Measurements from ENCODE around the gene UNCX. TPM values are rescaled to one million over a fixed set of nuclear protein-coding genes. Genes with fewer than 3 reads are reported as not detected.
"Not testable (repeated sequence)": the region's sequence is repeated elsewhere in the genome, so short reads cannot be mapped to it uniquely, and the experiment has no call there.

The UNCX gene
- total and polyA plus RNA-seq, 4 donors, result not detected

GRCh38 chr7:1255080-1255816, 22.6 kb downstream of the UNCX start:
- WGBS, 2 donors, result 37 to 40% methylated on average over 21 of the region's 21 CpGs
- H3K27me3 ChIP-seq (ENCODE audit: control insufficient read depth in 1 of 2, insufficient read depth in 2 of 2, low read length in 1 of 2), result no peaks in the 10 kb centered on the region
- peak in 1 of 2 donors; percentile 42 for DNase-seq

GRCh38 chr7:1255817-1256340, 23.2 kb downstream of the UNCX start:
- 60 to 67% methylated on average over 25 to 26 of the region's 26 CpGs for WGBS, 2 donors
- Histone ChIP-seq H3K4me1 (ENCODE audit: control insufficient read depth in 1 of 2, insufficient read depth in 2 of 2, low read length in 2 of 2) (no peaks in the 10 kb centered on the region), H3K4me3 (ENCODE audit: low read length in 2 of 2) (no peak overlapping the region), H3K27me3 (ENCODE audit: control insufficient read depth in 1 of 2, insufficient read depth in 2 of 2, low read length in 1 of 2) (no peaks in the 10 kb centered on the region), H3K9me3 (ENCODE audit: control insufficient read depth, low read length) (no peaks in the 10 kb centered on the region), H3K36me3 (ENCODE audit: control insufficient read depth in 1 of 2, insufficient read depth in 2 of 2, low read length in 1 of 2) (no peaks in the 10 kb centered on the region), H3K27ac (ENCODE audit: low read depth in 1 of 2, low read length in 2 of 2) (no peak overlapping the region)
- peak; percentile 19 to 70 for DNase-seq
- no peak for ATAC-seq (ENCODE audit: low FRiP score)
- intact Hi-C loops (cut with DNase I), result no loop called here

More at GRCh38 chr7:1255080-1255816, 22.6 kb downstream of the UNCX start:
- ATAC-seq (ENCODE audit: low FRiP score), result no peak
- Histone ChIP-seq H3K4me3 (ENCODE audit: low read length in 2 of 2) (no peak overlapping the region), H3K4me1 (ENCODE audit: control insufficient read depth in 1 of 2, insufficient read depth in 2 of 2, low read length in 2 of 2) (no peaks in the 10 kb centered on the region), H3K36me3 (ENCODE audit: control insufficient read depth in 1 of 2, insufficient read depth in 2 of 2, low read length in 1 of 2) (no peaks in the 10 kb centered on the region), H3K27ac (ENCODE audit: low read depth in 1 of 2, low read length in 2 of 2) (no peak overlapping the region), H3K9me3 (ENCODE audit: control insufficient read depth, low read length) (no peaks in the 10 kb centered on the region)
- intact Hi-C loops (cut with DNase I), result no loop called here

GRCh38 chr7:1256621-1257020, 23.9 kb downstream of the UNCX start:
- H3K27me3 ChIP-seq (ENCODE audit: control insufficient read depth in 1 of 2, insufficient read depth in 2 of 2, low read length in 1 of 2), result no peaks in the 10 kb centered on the region
- H3K9me3 ChIP-seq (ENCODE audit: control insufficient read depth, low read length), result no peaks in the 10 kb centered on the region
- no peak overlapping the region for H3K4me3 ChIP-seq (ENCODE audit: low read length in 2 of 2)
- ATAC-seq (ENCODE audit: low FRiP score) (no peak), DNase-seq (peak; percentile 43 to 72)
- intact Hi-C loops (cut with DNase I), result no loop called here
- H3K4me1 ChIP-seq (ENCODE audit: control insufficient read depth in 1 of 2, insufficient read depth in 2 of 2, low read length in 2 of 2), result no peaks in the 10 kb centered on the region
- H3K27ac ChIP-seq (ENCODE audit: low read depth in 1 of 2, low read length in 2 of 2), result no peak overlapping the region
- H3K36me3 ChIP-seq (ENCODE audit: control insufficient read depth in 1 of 2, insufficient read depth in 2 of 2, low read length in 1 of 2), result no peaks in the 10 kb centered on the region
- WGBS, 2 donors, result 80 to 82% methylated on average over 9 to 11 of the region's 11 CpGs

- Histone ChIP-seq H3K27ac (ENCODE audit: low read depth in 1 of 2, low read length in 2 of 2) (no peak overlapping the region), H3K27me3 (ENCODE audit: control insufficient read depth in 1 of 2, insufficient read depth in 2 of 2, low read length in 1 of 2) (no peaks in the 10 kb centered on the region)
These were observed 24.5 kb downstream of the UNCX start for GRCh38 chr7:1257221-1257620.

GRCh38 chr7:1257863-1258262, 25.2 kb downstream of the UNCX start:
- no peak overlapping the region for H3K4me3 ChIP-seq (ENCODE audit: low read length in 2 of 2)
- 60 to 63% methylated on average over 13 of the region's 13 CpGs for WGBS, 2 donors
- no peak overlapping the region for H3K27ac ChIP-seq (ENCODE audit: low read depth in 1 of 2, low read length in 2 of 2)
- ATAC-seq (ENCODE audit: low FRiP score) (no peak), DNase-seq (peak; percentile 17 to 61)
- intact Hi-C loops (cut with DNase I), result no loop called here
- H3K4me1 ChIP-seq (ENCODE audit: control insufficient read depth in 1 of 2, insufficient read depth in 2 of 2, low read length in 2 of 2), result no peaks in the 10 kb centered on the region
- no peaks in the 10 kb centered on the region for H3K27me3 ChIP-seq (ENCODE audit: control insufficient read depth in 1 of 2, insufficient read depth in 2 of 2, low read length in 1 of 2)
- no peaks in the 10 kb centered on the region for H3K9me3 ChIP-seq (ENCODE audit: control insufficient read depth, low read length)
- no peaks in the 10 kb centered on the region for H3K36me3 ChIP-seq (ENCODE audit: control insufficient read depth in 1 of 2, insufficient read depth in 2 of 2, low read length in 1 of 2)

More at GRCh38 chr7:1257221-1257620, 24.5 kb downstream of the UNCX start:
- 62 to 68% methylated on average over 12 of the region's 12 CpGs for WGBS, 2 donors
- no peaks in the 10 kb centered on the region for H3K36me3 ChIP-seq (ENCODE audit: control insufficient read depth in 1 of 2, insufficient read depth in 2 of 2, low read length in 1 of 2)
- ATAC-seq (ENCODE audit: low FRiP score) (no peak), DNase-seq (peak; percentile 29 to 56)
- intact Hi-C loops (cut with DNase I), result no loop called here
- no peaks in the 10 kb centered on the region for H3K9me3 ChIP-seq (ENCODE audit: control insufficient read depth, low read length)
- H3K4me1 ChIP-seq (ENCODE audit: control insufficient read depth in 1 of 2, insufficient read depth in 2 of 2, low read length in 2 of 2), result no peaks in the 10 kb centered on the region
- H3K4me3 ChIP-seq (ENCODE audit: low read length in 2 of 2), result no peak overlapping the region

- Histone ChIP-seq H3K36me3 (ENCODE audit: control insufficient read depth in 1 of 2, insufficient read depth in 2 of 2, low read length in 1 of 2) (no peaks in the 10 kb centered on the region), H3K4me3 (ENCODE audit: low read length in 2 of 2) (no peak overlapping the region), H3K27me3 (ENCODE audit: control insufficient read depth in 1 of 2, insufficient read depth in 2 of 2, low read length in 1 of 2) (no peaks in the 10 kb centered on the region), H3K9me3 (ENCODE audit: control insufficient read depth, low read length) (no peaks in the 10 kb centered on the region), H3K27ac (ENCODE audit: low read depth in 1 of 2, low read length in 2 of 2) (no peak overlapping the region), H3K4me1 (ENCODE audit: control insufficient read depth in 1 of 2, insufficient read depth in 2 of 2, low read length in 2 of 2) (no peaks in the 10 kb centered on the region)
- ATAC-seq (ENCODE audit: low FRiP score) (peak; percentile 15), DNase-seq (peak; percentile 32 to 55)
- WGBS, 2 donors, result 66 to 69% methylated on average over 19 to 21 of the region's 21 CpGs
- intact Hi-C loops (cut with DNase I), result no loop called here
These were observed 27.1 kb downstream of the UNCX start for GRCh38 chr7:1259621-1260243.

- Histone ChIP-seq H3K36me3 (ENCODE audit: control insufficient read depth in 1 of 2, insufficient read depth in 2 of 2, low read length in 1 of 2) (no peaks in the 10 kb centered on the region), H3K9me3 (ENCODE audit: control insufficient read depth, low read length) (no peaks in the 10 kb centered on the region), H3K4me3 (ENCODE audit: low read length in 2 of 2) (no peak overlapping the region), H3K27me3 (ENCODE audit: control insufficient read depth in 1 of 2, insufficient read depth in 2 of 2, low read length in 1 of 2) (no peaks in the 10 kb centered on the region), H3K27ac (ENCODE audit: low read depth in 1 of 2, low read length in 2 of 2) (no peak overlapping the region), H3K4me1 (ENCODE audit: control insufficient read depth in 1 of 2, insufficient read depth in 2 of 2, low read length in 2 of 2) (no peaks in the 10 kb centered on the region)
- intact Hi-C loops (cut with DNase I), result no loop called here
- DNase-seq (peak; percentile 45 to 56), ATAC-seq (ENCODE audit: low FRiP score) (peak; percentile 19)
- 57 to 67% methylated on average over 14 to 21 of the region's 21 CpGs for WGBS, 2 donors
These were observed 27.6 kb downstream of the UNCX start for GRCh38 chr7:1260244-1260635.

GRCh38 chr7:1261036-1261435, 28.4 kb downstream of the UNCX start:
- 63 to 66% methylated on average over 10 of the region's 10 CpGs for WGBS, 2 donors
- H3K27me3 ChIP-seq (ENCODE audit: control insufficient read depth in 1 of 2, insufficient read depth in 2 of 2, low read length in 1 of 2); H3K4me3 ChIP-seq (ENCODE audit: low read length in 2 of 2); intact Hi-C loops (cut with DNase I); H3K4me1 ChIP-seq (ENCODE audit: control insufficient read depth in 1 of 2, insufficient read depth in 2 of 2, low read length in 2 of 2); H3K27ac ChIP-seq (ENCODE audit: low read depth in 1 of 2, low read length in 2 of 2); H3K9me3 ChIP-seq (ENCODE audit: control insufficient read depth, low read length); ATAC-seq (ENCODE audit: low FRiP score); H3K36me3 ChIP-seq (ENCODE audit: control insufficient read depth in 1 of 2, insufficient read depth in 2 of 2, low read length in 1 of 2): not testable (repeated sequence)
- peak; percentile 30 to 55 for DNase-seq

- H3K4me1 ChIP-seq (ENCODE audit: control insufficient read depth in 1 of 2, insufficient read depth in 2 of 2, low read length in 2 of 2), result no peaks in the 10 kb centered on the region
- H3K9me3 ChIP-seq (ENCODE audit: control insufficient read depth, low read length), result no peaks in the 10 kb centered on the region
- ATAC-seq (ENCODE audit: low FRiP score) (no peak), DNase-seq (peak in 1 of 2 donors; percentile 57)
- H3K27me3 ChIP-seq (ENCODE audit: control insufficient read depth in 1 of 2, insufficient read depth in 2 of 2, low read length in 1 of 2), result no peaks in the 10 kb centered on the region
- no peaks in the 10 kb centered on the region for H3K36me3 ChIP-seq (ENCODE audit: control insufficient read depth in 1 of 2, insufficient read depth in 2 of 2, low read length in 1 of 2)
- no peak overlapping the region for H3K4me3 ChIP-seq (ENCODE audit: low read length in 2 of 2)
- intact Hi-C loops (cut with DNase I), result no loop called here
- WGBS, 2 donors, result 78% methylated on average over 13 of the region's 13 CpGs
- H3K27ac ChIP-seq (ENCODE audit: low read depth in 1 of 2, low read length in 2 of 2), result no peak overlapping the region
These were observed 29.8 kb downstream of the UNCX start for GRCh38 chr7:1262441-1262840.

Data from aorta (tissue), 5 donors.